Erythroblast (primary cell): ENCODE measurements around the gene MTCL1.

Experiments used
- GATA1 ChIP-seq: IDR thresholded peaks from 2 replicates; pipeline ENCODE4 v1.6.1; 2011; ENCODE audit warnings: low read depth, mild to moderate bottlenecking, control low read depth, low read length, moderate library complexity
- POLR2A ChIP-seq: IDR thresholded peaks from 2 replicates; pipeline ENCODE4 v1.6.1; 2011; ENCODE audit warnings: mild to moderate bottlenecking, low read length

GRCh38 chr18:8684577-8684976 lies 20.8 kb upstream of the MTCL1 start:
- no peak for TF ChIP-seq POLR2A
- TF ChIP-seq GATA1: no peak
